A172 (cell line): ENCODE measurements around the gene NR6A1. TPM values are rescaled to one million over a fixed set of nuclear protein-coding genes. Genes with fewer than 3 reads are reported as not detected.

Experiments
- DNase-seq: peaks from one replicate; pipeline ENCODE4 v3.0.0-alpha.2; 2015; ENCODE audit warnings: low spot score
- total RNA-seq: library from RNA; depleted of rRNA; stranded (reverse); fragments of >200 nt; shearing (Covaris generic); gene quantifications from 2 replicates; pipeline ENCODE4 v1.2.3, GENCODE V29; 2014

NR6A1 gene
- total RNA-seq, 1 experiment from 2014 or later = 0.28 TPM

DNA sequence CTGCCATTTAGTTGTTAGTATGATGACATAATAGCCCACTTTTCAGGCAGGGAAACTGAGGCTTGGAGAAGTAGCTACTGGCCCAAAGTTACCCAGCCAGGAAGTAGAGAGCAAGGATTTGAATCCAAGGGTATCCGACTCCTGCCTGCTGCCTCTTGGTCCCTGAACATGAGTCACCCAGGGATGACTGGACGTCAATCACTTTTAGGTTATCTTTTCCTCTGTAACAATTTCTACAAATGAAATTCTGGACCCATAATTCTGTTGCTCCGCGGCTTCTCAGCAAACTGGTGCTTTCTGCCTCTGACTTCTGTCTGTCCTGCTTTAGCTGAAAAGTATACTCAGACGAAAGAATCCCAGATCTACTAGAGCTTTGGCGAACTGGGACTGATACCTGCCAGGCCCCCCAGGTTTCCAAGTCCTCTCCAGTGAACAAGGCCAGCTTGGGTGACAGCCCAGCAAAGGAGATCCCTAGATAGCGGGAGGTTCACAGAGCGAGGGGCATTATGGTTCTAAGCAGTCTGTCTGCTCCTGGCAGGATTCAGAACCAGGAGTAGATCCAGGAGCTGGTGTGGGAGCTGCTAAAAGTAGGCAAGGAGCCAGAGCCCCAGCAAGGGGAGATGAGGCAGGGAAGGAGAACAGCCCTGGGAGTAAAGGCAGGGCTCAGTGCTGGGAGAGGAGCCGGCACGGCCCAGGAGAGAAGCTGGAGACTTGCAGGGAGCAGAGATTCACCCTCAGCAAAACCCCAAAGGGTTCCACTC, 26.4 kb upstream of the NR6A1 start:
- no peak for DNase-seq

DNA sequence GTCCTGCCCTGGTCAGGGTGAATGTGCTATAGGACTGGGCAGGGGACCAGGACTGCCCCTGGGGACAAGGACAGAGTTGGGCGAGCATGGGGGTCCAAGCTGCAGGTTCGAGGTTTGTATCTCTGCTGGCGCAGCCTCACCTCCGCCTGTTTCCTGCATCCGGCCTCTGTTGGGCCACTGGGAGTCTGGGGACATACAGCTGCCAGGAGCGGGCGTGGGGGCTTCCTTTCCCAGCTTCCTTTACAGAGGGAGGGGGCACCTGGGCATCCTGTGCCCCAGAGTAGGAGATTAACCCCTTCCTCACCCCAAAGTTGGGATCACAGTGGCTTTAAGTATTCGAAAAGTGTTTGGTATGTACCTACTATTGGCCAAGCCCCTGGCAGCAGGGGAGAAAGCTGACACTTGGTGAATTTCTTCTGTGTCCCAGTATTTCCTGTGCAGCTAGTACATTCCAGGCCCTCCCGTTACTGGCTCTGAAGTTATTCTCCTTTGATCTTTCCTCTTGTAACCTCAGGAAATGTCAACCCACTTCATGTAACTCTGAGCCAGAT, 24.8 kb upstream of the NR6A1 start:
- no peak for DNase-seq

DNA sequence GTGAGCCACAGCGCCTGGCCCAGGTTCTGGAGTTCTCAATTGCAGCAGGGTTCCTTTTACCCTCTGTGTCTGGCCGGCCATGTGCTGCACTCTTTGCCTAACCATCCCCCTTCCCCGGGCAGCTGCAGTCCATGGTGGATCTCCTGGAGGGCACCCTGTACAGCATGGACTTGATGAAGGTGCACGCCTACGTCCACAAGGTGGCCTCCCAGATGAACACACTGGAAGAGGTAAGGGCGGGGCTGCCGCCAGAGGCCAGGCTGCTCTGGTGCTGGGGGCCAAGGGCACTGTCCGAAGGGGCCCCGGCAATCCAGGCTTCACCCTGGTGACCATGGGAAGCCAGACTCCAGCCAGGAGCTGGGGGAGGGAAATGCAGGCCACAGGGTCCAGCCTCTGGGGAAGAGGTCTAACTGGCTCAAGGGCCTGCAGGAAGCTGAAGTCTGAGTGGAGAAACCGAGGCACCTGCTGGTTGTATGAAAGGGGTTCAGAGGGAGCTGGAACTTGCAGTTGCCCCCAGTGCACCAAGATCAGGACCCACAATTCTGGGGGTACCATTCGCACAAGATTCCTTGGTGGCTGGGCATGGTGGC, 23.9 kb upstream of the NR6A1 start:
- DNase-seq = no peak

DNA sequence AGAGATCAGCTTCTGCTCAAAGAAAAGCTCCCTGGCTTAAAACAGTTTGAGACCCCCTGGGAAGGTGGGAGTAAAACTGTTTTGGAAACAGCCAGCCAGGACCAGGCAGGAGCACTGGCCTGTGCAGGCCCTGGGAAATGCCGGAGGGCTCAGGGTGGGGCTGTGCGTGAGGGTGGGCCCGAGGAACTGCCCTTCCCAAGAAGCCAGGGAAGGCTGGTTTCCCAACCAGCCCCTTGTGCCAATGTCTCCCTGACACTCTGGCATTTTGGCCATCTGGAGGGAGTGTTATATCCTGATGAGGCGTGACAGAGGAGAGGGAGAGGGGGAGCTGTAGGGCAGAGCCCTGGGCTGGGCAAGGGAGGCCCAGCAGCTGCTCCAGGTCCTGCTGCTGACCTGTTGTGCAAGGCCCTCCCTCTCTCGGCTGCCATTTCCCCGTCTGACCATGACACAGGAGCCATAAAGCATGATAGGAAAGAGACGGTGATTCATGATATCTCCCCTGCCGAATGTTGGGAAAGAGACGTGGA, 22.0 kb upstream of the NR6A1 start:
- peak; percentile 51 for DNase-seq

DNA sequence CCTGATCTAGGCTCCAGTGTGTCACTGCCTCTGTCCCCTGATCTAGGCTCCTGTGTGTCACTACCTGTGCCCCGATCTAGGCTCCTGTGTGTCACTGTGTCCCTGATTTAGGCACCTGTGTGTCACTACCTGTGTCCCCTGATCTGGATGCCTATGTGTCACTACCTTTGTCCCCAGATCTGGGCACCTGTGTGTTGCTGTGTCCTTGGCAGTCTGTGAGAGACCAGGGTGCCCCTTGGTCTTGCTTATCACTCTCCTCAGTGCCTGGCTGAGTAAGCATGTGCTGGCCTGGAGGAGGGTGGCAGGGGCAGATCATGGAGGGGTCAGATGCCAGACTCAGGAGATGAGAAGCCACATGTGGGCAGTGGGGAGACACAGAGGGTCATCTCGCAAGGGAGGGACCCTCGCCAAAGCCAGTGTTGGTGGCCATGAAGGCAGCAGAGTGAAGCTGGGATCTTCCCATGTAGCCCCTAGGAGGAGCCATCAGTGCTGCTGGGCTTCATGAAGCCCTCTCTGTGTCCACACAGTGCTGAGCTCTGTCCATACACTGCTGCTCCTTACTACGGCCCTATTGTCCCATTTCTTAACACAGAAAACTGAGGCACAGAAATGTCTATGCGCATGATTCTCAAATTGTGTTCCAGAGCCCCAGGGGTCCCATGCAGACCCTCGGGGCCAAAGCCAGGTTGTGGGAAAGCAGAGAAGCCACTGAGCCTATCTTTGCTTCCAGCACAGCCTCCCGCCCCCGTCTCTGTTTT, 21.3 kb upstream of the NR6A1 start:
- DNase-seq = no peak

DNA sequence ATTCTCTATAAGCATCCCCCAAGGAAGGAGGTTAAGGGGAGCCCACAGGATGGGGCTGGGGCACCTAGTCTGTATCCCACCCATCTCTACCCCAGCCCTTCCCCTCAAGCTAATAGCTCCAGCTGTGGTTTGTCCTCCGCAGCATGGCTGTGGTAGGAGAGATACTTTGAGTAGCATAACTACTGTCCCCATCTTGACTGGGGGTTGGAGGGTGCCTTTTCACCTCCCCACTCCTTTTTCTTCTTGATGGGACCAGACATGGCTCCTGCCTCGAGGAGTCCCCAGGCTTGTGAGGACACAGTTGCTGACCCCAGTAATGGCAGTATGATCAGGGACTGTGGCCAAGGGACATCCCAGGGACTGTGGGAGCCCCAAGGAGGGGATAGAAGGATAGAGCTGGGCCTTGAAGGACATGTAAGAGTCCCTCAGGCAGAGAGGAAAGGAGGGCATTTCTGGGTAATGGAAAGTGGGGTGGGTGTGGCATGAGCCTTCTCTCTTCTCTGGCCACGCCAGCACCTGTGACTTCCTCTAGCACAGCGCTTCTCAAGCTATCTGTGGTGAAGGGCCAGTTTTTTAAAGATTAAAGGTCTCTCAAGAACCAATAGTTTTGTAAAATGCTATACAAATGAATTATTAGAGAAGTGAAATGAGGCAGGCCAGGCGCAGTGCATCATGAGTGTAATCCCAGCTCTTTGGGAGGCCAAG, 19.8 kb upstream of the NR6A1 start:
- no peak for DNase-seq

DNA sequence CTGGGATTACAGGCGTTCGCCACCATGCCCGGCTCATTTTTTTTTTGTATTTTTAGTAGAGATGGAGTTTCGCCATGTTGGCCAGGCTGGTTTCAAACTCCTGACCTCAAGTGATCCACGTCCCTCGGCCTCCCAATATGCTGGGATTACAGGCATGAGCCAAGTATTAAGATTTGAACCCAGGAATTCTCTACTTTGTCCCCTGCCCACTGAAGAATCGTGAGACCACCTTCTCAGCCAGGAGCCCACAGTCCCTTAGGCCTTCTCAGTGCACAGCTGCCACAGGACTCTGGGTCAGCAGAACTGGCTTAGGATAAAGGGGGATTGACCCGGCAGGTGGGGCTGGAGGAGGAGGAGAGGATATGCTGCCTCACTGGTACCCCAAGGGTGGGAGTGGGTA, 19.2 kb upstream of the NR6A1 start:
- DNase-seq = no peak

DNA sequence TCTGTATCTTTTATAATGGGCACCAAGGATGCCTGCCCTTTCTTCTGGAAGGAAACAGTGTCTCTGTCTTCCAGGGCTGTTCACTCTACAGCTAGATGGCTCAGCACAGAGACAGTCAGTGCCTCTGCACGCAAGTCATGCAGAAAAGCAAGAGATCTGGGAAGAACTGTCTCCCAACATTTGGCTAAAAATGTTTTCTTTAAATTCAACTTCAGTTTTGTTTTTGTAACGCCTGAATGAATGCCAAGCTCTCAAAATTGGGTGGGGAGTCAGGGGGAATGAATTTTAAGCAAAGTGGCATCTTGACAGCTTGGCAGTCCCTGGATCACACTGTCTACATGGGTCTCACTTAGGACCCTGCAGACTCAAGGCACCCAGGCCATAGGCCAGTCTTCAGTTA, 18.4 kb upstream of the NR6A1 start:
- no peak for DNase-seq

DNA sequence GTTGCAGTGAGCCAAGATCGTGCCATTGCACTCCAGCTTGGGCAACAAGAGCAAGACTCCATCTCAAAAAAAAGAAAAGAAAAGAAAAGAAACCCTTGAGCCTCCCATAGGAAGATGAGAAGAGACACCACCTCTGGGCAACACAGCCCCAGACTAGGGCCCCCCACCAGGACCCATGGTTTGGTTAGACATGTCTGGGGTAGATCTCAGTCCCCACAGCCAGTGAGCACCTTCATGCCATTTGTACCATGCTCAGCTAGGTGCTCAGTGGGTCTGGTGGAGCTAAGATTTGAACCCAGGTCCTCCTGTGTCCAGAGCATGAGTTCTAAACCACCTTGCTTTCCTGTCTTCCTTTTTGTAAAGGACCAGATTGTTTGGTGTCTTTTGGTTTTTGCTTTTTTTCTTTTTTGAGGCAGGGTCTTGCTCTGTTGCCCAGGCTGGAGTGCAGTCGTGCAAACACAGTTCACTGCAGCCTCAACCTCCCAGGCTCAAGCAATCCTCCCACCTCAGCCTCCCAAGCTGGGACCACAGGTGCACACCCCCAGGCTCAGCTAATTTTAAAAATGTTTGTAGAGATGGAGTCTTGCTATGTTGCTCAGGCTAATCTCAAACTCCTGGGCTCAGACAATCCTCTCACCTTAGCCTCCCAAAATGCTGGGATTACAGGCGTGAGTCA, 17.6 kb upstream of the NR6A1 start:
- no peak for DNase-seq

DNA sequence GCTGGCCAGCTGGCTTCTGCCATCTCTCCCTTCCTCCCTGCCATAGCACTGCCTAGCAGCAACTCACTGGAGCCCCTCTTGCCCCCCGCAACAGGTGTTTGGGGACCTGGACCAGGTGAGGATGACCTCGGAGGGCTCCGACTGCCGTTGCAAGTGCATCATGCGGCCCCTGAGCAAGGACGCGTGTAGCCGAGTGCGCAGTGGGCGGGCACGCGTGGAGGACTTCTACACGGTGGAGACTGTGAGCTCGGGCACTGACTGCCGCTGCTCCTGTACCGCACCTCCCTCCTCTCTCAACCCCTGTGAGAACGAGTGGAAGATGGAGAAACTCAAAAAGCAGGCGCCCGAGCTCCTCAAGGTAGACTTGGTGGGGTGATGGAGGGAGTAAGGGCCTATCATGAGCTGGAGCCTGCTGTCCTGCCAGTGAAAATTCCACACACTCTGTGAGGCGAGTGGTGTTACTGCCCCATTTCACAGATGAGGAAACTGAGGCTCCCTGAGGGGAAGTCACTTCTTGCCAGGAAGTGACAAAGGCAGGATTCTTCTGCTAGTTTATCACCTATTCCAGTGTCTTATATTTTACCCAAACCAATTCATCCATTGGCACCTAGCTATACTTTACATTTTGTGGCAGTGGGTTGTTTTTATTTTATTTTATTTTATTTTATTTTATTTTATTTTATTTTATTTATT, 15.9 kb upstream of the NR6A1 start:
- DNase-seq = no peak

DNA sequence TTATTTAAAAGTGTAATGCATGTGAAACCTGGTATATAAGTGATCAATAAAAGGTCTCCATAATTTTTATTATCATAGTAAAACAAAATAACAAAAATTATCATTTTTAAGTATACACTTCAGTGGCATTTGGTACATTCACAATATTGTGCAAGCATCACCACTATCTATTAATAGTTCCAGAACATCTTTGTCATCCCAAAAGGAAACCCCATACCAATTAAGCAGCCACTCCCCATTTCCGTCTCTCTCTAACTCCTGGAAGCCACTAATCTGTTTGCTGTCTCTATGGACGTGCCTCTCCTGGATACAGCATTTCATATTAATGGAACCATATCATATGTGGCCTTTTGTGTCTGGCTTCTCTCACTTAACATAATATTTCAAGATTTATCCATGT, 13.4 kb upstream of the NR6A1 start:
- peak; percentile 78 for DNase-seq

DNA sequence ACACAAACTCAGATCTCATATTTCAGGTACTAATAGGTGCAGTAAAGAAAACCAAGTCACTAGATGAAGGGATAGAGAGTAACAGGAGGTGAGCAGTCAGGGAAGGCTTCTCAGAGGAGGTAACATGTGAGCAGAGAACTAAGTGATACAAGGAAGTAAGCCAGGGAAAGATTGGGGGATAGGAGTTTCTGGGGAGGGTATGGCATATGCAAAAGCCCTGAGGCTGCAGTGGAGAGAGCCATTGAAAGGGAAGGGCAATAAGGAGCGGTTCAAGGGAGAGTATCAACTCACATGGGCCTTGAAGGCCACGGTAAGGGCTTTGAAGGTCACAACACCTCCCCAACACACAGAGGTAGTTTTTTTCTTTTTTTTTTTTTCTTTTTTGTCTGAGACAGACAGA, 12.7 kb upstream of the NR6A1 start:
- DNase-seq = no peak

DNA sequence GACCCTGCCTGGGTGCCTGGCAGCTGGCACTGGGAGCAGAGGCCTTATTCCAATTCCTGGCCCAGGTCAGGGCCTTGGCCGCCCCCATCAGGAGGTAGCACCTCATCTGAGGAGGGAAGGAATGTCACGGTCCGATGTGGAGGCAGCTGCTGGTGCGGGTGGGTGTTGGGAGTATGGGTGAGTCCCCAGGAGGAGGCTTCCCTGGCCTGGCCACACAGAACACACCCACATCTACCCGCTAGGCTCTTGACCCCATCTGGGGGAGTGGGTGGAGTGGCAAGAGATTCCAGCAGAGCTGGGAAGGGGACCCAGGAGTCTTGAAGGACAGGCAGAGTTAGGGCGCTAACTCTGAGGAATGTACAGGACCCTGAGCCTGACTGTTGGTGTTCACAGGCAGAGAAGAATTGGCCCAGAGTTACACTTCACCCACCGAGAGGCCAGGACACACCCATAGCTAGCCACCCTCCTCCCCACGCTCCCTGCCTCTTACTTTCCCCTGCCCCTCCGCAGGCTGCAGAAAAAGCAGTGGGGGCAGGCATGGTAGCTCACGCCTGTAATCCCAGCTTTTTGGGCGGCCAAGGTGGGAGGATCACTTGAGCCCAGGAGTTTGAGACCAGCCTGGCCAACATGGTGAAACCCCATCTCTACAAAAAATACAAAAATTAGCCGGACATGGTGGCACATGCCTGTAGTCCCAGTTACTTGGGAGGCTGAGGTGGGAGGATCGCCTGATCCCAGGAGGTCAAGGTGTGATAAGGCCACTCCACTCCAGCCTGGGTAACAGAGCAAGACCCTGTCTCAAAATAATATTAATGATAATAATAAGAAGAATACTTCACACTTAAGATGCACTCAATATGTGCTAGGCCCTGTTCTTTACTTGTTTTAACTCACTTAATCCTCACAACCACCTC, 11.8 kb upstream of the NR6A1 start:
- DNase-seq = no peak

DNA sequence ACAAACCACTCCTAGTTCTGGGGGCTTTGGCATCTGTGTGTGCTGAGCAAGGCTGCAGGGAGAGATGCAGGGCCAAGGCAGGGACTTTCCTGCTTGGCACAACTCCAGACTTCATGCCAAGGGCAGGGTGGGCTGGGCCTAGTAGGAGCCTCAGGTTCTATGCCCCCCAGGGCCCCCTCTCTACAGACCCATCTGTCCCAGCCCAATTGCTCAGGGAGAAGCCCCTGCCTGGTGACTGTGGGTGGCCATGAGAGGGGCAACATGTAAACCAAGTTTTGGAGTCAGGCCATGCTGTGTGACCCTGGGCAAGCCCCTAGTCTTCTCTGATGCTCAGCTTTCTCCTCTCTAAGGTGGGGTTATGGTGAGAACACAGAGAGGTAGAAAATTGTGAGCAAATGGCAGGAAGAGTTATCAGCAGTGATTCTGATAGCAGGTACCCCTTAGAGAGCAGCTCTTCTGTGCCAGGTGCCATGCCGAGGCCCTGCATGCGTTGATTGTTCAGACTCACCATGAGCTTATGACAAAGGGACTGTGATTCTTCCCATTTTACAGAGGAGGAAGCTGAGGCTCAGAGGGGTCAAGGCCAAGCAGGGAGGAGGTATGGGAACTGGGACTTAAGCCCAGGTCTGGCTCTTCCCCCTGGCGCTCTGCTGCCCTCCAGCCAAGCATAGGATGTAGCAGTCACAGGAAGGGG, 11.0 kb upstream of the NR6A1 start:
- no peak for DNase-seq

DNA sequence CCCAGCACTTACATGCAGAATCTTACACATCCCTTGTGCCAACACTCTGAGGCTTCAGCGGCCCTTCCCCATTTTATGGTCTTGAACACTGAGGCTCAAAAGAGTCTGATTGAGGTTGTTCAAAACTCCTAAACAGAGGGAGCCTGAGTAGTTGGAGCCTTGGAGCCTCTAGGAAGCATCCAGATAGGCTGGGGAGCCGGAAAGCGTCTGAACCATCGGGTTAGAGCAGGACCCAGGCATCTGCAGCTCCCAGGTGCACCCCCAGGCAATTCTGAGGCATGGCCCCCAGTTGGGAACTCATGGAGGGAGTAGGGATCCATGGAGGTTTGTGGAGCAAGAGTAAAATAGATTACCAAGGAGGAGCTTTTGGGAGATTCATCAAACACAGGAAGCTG, 9.6 kb upstream of the NR6A1 start:
- DNase-seq = no peak

DNA sequence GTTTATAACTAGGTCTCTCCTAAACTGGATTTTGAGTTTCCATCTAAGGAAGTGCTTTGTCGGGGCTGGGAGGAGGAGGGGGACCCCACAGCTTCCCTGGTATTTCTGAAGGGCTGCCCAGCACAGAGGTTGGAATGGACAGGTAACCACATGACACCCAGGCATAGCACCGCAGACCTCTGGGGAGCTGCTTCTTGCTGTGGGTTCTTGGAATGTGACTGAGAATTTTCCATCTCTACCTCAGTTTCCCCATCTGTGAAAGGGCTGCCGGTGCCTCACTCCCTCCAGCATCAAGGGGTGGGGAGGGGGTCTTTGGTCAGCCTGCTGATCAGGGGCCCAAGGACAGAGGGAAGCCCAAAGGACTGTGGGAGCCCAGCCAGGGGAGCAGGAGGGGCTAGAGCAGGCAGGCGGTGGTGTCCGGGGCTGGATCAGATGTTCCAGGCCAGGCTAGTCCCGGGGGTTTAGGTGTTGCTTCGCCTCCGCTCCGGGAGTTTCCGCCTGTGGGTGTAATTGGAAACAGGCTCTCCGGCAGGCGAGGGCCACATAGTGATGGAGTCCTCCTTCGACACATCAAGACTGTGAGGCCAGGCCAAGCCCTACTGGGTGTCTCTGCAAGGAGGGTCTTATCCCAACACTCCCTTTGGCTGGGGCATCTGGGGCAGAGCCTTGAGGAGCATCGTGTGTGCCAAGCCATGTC, 9.1 kb upstream of the NR6A1 start:
- DNase-seq = no peak

DNA sequence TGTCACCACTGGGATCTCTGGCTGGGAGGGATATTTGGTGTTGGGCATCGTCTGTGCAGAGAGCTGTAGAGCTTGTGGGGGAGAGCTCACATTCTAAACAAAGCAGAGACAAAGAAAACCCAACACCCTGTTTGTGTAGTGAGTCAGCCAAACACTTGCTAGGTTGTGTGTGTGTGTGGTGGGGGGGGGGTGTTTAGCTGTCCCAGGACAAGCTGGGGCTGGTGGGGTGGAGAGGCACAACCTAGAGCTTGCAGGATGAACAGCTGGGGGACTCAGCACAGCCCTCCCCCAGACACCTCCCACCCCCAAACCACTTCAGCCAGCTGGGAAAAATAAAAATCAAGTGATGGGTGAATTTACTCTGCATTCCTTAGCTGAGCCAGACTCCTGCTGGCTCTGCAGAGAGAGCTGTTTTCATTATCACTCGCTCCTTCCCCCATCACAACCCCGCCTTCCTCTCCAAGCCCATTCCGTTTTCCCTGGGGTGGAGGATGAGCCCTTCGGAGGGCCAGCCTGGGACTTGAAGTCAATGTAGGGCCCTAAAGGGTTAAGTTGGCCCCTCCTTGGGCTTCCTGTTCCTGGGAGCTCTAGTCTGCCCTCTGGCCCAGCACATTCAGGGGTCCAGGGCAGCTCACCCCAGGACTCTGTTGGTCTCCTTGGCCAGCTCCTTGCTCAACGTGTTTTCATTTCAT, 8.4 kb upstream of the NR6A1 start:
- peak; percentile 94 for DNase-seq
